OCI-LY3 (cell line): ENCODE data around the gene ERC2.

ENCODE experiments used
- H2AFZ ChIP-seq: fragments of 200-600, 300-600 bp; shearing (Covaris generic); 2 replicates; pipeline ENCODE4 v1.6.0; 2014; ENCODE audit warnings: antibody characterized with exemption, low read depth, low read length
- H3K27ac ChIP-seq: fragments of 200-600, 300-600 bp; sonication (generic); 2 replicates; pipeline ENCODE4 v1.5.1; 2014; ENCODE audit warnings: mild to moderate bottlenecking, low read length, moderate library complexity, mixed read lengths
- H3K27me3 ChIP-seq: fragments of 200-600, 300-600 bp; sonication (generic); 2 replicates; pipeline ENCODE4 v1.6.1; 2014; ENCODE audit warnings: low read depth, low read length, mixed read lengths
- H3K36me3 ChIP-seq: fragments of 200-600, 300-600 bp; sonication (generic); replicated peaks from 2 replicates; pipeline ENCODE3; 2014; ENCODE audit warnings: low read depth, low read length, mixed read lengths
- H3K4me1 ChIP-seq: fragments of 300-600, 200-600 bp; sonication (generic); 2 replicates; pipeline ENCODE4 v1.6.1; 2014; ENCODE audit warnings: low read length, mixed read lengths
- H3K4me2 ChIP-seq: fragments of 200-600, 300-600 bp; sonication (generic); 2 replicates; pipeline ENCODE4 v1.6.1; 2014; ENCODE audit warnings: low read length, mixed read lengths
- H3K4me3 ChIP-seq: fragments of 300-600, 200-600 bp; sonication (generic); 2 replicates; pipeline ENCODE4 v1.5.1; 2014; ENCODE audit warnings: antibody characterized with exemption, mild to moderate bottlenecking, low read length, moderate library complexity
- H3K79me2 ChIP-seq: fragments of 300-600, 200-600 bp; shearing (Covaris generic); 2 replicates; pipeline ENCODE4 v1.6.1; 2014; ENCODE audit warnings: mild to moderate bottlenecking, low read length, mixed read lengths
- H3K9ac ChIP-seq: fragments of 300-600, 200-600 bp; shearing (Covaris generic); 2 replicates; pipeline ENCODE4 v1.6.0; 2014; ENCODE audit warnings: mild to moderate bottlenecking, low read length, moderate library complexity
- H3K9me3 ChIP-seq: fragments of 200-600, 300-600 bp; shearing (Covaris generic); 2 replicates; pipeline ENCODE4 v1.6.1; 2014; ENCODE audit warnings: low read length, mixed read lengths; ENCODE audit not compliant: insufficient read depth
- H4K20me1 ChIP-seq: fragments of 200-600, 300-600 bp; sonication (generic); 2 replicates; pipeline ENCODE4 v1.6.1; 2016; ENCODE audit warnings: low read length, mixed read lengths; ENCODE audit not compliant: insufficient read depth
- CTCF ChIP-seq: fragments of 200-600, 300-600 bp; sonication (generic); IDR thresholded peaks from 2 replicates; pipeline ENCODE4 v1.5.1; 2014; ENCODE audit warnings: antibody characterized with exemption, low read length, low read depth
- EZH2phosphoT487 ChIP-seq: fragments of 200-600 bp; shearing (Covaris generic); IDR thresholded peaks from 2 replicates; pipeline ENCODE4 v1.6.1; 2018; ENCODE audit warnings: antibody characterized with exemption, mixed run types, low read depth

ERC2 gene

GRCh38 chr3:56113231-56113630 is 355.0 kb downstream of the ERC2 start:
- no peak overlapping the region for H3K4me3 ChIP-seq
- no peaks in the 10 kb centered on the region for H4K20me1 ChIP-seq
- H3K9ac ChIP-seq = no peak overlapping the region
- no peak overlapping the region for H2AFZ ChIP-seq
- TF ChIP-seq CTCF (no peak), EZH2phosphoT487 (no peak)
- H3K79me2 ChIP-seq = no peaks in the 10 kb centered on the region
- no peak overlapping the region for H3K27ac ChIP-seq
- no peaks in the 10 kb centered on the region for H3K4me1 ChIP-seq
- H3K36me3 ChIP-seq = no peaks in the 10 kb centered on the region
- no peaks in the 10 kb centered on the region for H3K9me3 ChIP-seq
- H3K4me2 ChIP-seq = no peak overlapping the region
- H3K27me3 ChIP-seq = peaks cover 11% of the 10 kb centered on the region

- Histone ChIP-seq H3K4me3 (no peak overlapping the region), H3K9me3 (no peaks in the 10 kb centered on the region), H3K4me1 (no peaks in the 10 kb centered on the region), H3K79me2 (no peaks in the 10 kb centered on the region), H4K20me1 (no peaks in the 10 kb centered on the region), H3K4me2 (no peak overlapping the region), H3K27ac (no peak overlapping the region), H3K36me3 (no peaks in the 10 kb centered on the region), H2AFZ (no peak overlapping the region), H3K9ac (no peak overlapping the region), H3K27me3 (peaks cover 11% of the 10 kb centered on the region)
- TF ChIP-seq EZH2phosphoT487 (no peak), CTCF (no peak)
These were observed 356.5 kb downstream of the ERC2 start for GRCh38 chr3:56111606-56112304.

GRCh38 chr3:56110886-56111285 is 357.4 kb downstream of the ERC2 start:
- Histone ChIP-seq H3K79me2 (no peaks in the 10 kb centered on the region), H2AFZ (no peak overlapping the region), H3K36me3 (no peaks in the 10 kb centered on the region), H3K4me1 (no peaks in the 10 kb centered on the region), H4K20me1 (no peaks in the 10 kb centered on the region), H3K4me3 (no peak overlapping the region), H3K9ac (no peak overlapping the region), H3K27me3 (peaks cover 11% of the 10 kb centered on the region), H3K27ac (no peak overlapping the region), H3K4me2 (no peak overlapping the region), H3K9me3 (no peaks in the 10 kb centered on the region)
- no peak for TF ChIP-seq CTCF
- TF ChIP-seq EZH2phosphoT487 = no peak

- TF ChIP-seq EZH2phosphoT487 = no peak
- TF ChIP-seq CTCF = no peak
- Histone ChIP-seq H3K36me3 (no peaks in the 10 kb centered on the region), H3K9me3 (no peaks in the 10 kb centered on the region), H3K4me3 (no peak overlapping the region), H3K9ac (no peak overlapping the region), H3K79me2 (no peaks in the 10 kb centered on the region), H3K27me3 (no peaks in the 10 kb centered on the region; the same call in 1 of the 2 replicates), H3K4me1 (no peaks in the 10 kb centered on the region), H4K20me1 (no peaks in the 10 kb centered on the region), H3K4me2 (no peak overlapping the region), H2AFZ (no peak overlapping the region), H3K27ac (no peak overlapping the region)
These were observed 361.1 kb downstream of the ERC2 start for GRCh38 chr3:56107157-56107556.
